Smooth muscle cell of the brain vasculature (primary cell): ENCODE measurements around the gene CLTB.

ENCODE experiments used
- DNase-seq: peaks from one replicate; pipeline ENCODE4 v3.0.0-alpha.2; 2012; ENCODE audit warnings: low read depth, low spot score

Gene CLTB

GRCh38 chr5:176352116-176352878, 64.0 kb downstream of the CLTB start:
- no peak for DNase-seq

GRCh38 chr5:176350416-176350815, 65.9 kb downstream of the CLTB start:
- no peak for DNase-seq

- DNase-seq = no peak
Observed at GRCh38 chr5:176342766-176343458, 73.4 kb downstream of the CLTB start.
